HL-60 (cell line): ENCODE results near the gene WFDC2.
A peak's percentile ranks its signal among the peaks of the same experiment; 100 is the strongest.

ENCODE experiments used
- DNase-seq, 2 experiments: peaks; one replicate each; pipeline ENCODE4 v3.0.0-alpha.2; 2010 to 2020; ENCODE audit warnings: low read depth in 1 of 2, low spot score in 1 of 2
- H3K27ac ChIP-seq: fragments of 250-450 bp; sonication (Bioruptor Pico); replicated peaks from 2 replicates; pipeline ENCODE4 v1.5.1; 2020; ENCODE audit warnings: mild to moderate bottlenecking, moderate library complexity
- H3K27me3 ChIP-seq: fragments of 250-450 bp; sonication (Bioruptor Pico); 2 replicates; pipeline ENCODE4 v1.5.1; 2021; ENCODE audit warnings: mild to moderate bottlenecking, moderate library complexity; ENCODE audit not compliant: insufficient read depth, poor library complexity, severe bottlenecking
- H3K4me3 ChIP-seq: replicated peaks from 2 replicates; pipeline ENCODE4 v1.5.1; 2011; ENCODE audit warnings: mild to moderate bottlenecking, control low read depth, low read length; ENCODE audit not compliant: insufficient read depth
- CTCF ChIP-seq: IDR thresholded peaks from one replicate; pipeline ENCODE4 v1.5.1; 2011; ENCODE audit warnings: low read length, control low read depth, inconsistent platforms; ENCODE audit not compliant: insufficient read depth
- GABPA ChIP-seq: IDR thresholded peaks from 2 replicates; pipeline ENCODE4 v1.6.1; 2012; ENCODE audit warnings: low read depth
- POLR2AphosphoS5 ChIP-seq: IDR thresholded peaks from 2 replicates; pipeline ENCODE4 v1.6.1; 2012; ENCODE audit warnings: low read depth
- REST ChIP-seq: IDR thresholded peaks from 2 replicates; pipeline ENCODE4 v1.6.1; 2012; ENCODE audit warnings: low read depth; ENCODE audit not compliant: insufficient replicate concordance
- SPI1 ChIP-seq: IDR thresholded peaks from 2 replicates; pipeline ENCODE4 v1.6.1; 2012; ENCODE audit warnings: low read depth, mild to moderate bottlenecking, borderline replicate concordance

Gene WFDC2

GRCh38 chr20:45508068-45508886 is 38.7 kb downstream of the WFDC2 start:
- TF ChIP-seq REST (no peak), SPI1 (no peak), POLR2AphosphoS5 (no peak), CTCF (no peak), GABPA (no peak)
- H3K27me3 ChIP-seq, result no peaks in the 10 kb centered on the region
- H3K4me3 ChIP-seq, result no peak overlapping the region

GRCh38 chr20:45509091-45509490 is 39.5 kb downstream of the WFDC2 start:
- no peak for DNase-seq
- no peak overlapping the region for H3K27ac ChIP-seq
- no peak overlapping the region for H3K4me3 ChIP-seq
- TF ChIP-seq SPI1 (no peak), GABPA (no peak), POLR2AphosphoS5 (no peak)
- H3K27me3 ChIP-seq, result no peaks in the 10 kb centered on the region

More at GRCh38 chr20:45508068-45508886, 38.7 kb downstream of the WFDC2 start:
- H3K27ac ChIP-seq, result no peak overlapping the region
- no peak for DNase-seq

- DNase-seq, result no peak
- H3K27me3 ChIP-seq, result no peaks in the 10 kb centered on the region
- TF ChIP-seq POLR2AphosphoS5 (no peak), GABPA (no peak), SPI1 (no peak), CTCF (no peak), REST (no peak)
- no peak overlapping the region for H3K27ac ChIP-seq
- H3K4me3 ChIP-seq, result no peak overlapping the region
Observed at GRCh38 chr20:45510242-45510862, 40.8 kb downstream of the WFDC2 start.

GRCh38 chr20:45515147-45515913 is 45.8 kb downstream of the WFDC2 start, which contains the start of gene SPINT3:
SPINT3 (minus strand) TSS chr20:45515622; CDS start chr20:45515608, 14 bp downstream.
- DNase-seq, result no peak
- H3K4me3 ChIP-seq, result no peak within 1 kb of the TSS
- H3K27ac ChIP-seq, result no peak within 1 kb of the TSS
- TF ChIP-seq SPI1 (no peak), CTCF (no peak), POLR2AphosphoS5 (no peak), REST (peak; percentile 85), GABPA (no peak)
- no peaks in the 10 kb centered on the region for H3K27me3 ChIP-seq
